A549 (cell line): ENCODE measurements around the gene SHROOM1. TPM values are rescaled to one million over a fixed set of nuclear protein-coding genes. Genes with fewer than 3 reads are reported as not detected.

Experiments used
- ATAC-seq, 2 experiments: fragments of 200-7000 bp in 1 of 2; fragments of >200 bp in 1 of 2; cut with Nextera tagmentation in 1 of 2; cut with Tn5 transposase in 1 of 2; 3 replicates each; pipeline versions ENCODE4 v1.8.0 to v1.9.1; 2018 to 2020; ENCODE audit warnings: mild to moderate bottlenecking in 1 of 2, moderate library complexity in 1 of 2
- CTCF ChIA-PET: fragments of 300-600 bp; sonication (Branson Sonifier 250); formaldehyde crosslinking; extraction: SDS; loops from one replicate; lab custom pipeline; 2021; ENCODE audit warnings: antibody characterized with exemption, inconsistent platforms; lab: Yijun Ruan, JAX
- POLR2A ChIA-PET: fragments of 350-600 bp; formaldehyde crosslinking; extraction: SDS; loops from one replicate; lab custom pipeline; 2021; ENCODE audit warnings: antibody characterized with exemption, inconsistent platforms; lab: Yijun Ruan, JAX
- DNase-seq, 2 experiments: peaks; one replicate each; pipeline versions ENCODE4 v3.0.0 to v3.0.0-alpha.2; 2011 to 2016; ENCODE audit warnings: low read depth in 1 of 2, low spot score in 1 of 2
- FAIRE-seq: peaks from 2 replicates; lab custom pipeline; 2011; peaks lifted over from hg19 to GRCh38; lab: Jason Lieb, UNC
- H3K27ac ChIP-seq, 2 experiments: fragments of >200 bp; sonication (Bioruptor Twin); formaldehyde crosslinking; 3 replicates each; pipeline ENCODE4 v1.5.1; 2016 to 2017
- H3K4me1 ChIP-seq: fragments of >200 bp; sonication (Bioruptor Twin); formaldehyde crosslinking; 3 replicates; pipeline ENCODE4 v1.6.1; 2016
- H3K4me2 ChIP-seq: fragments of >200 bp; sonication (Bioruptor Twin); formaldehyde crosslinking; 3 replicates; pipeline ENCODE4 v1.6.1; 2016
- H3K4me3 ChIP-seq: fragments of >200 bp; sonication (Bioruptor Twin); formaldehyde crosslinking; 3 replicates; pipeline ENCODE4 v1.5.1; 2016
- H3K9me3 ChIP-seq: fragments of >200 bp; sonication (Bioruptor Twin); formaldehyde crosslinking; 3 replicates; pipeline ENCODE4 v1.6.1; 2016
- ATOH8 ChIP-seq: fragments of 250-450 bp; sonication (Bioruptor Pico); IDR thresholded peaks from 2 replicates; pipeline ENCODE4 v1.5.0; 2020; ENCODE audit warnings: low read depth, mild to moderate bottlenecking, moderate library complexity
- BCL3 ChIP-seq: fragments of >200 bp; sonication (Bioruptor Twin); formaldehyde crosslinking; IDR thresholded peaks from 3 replicates; pipeline ENCODE4 v1.6.1; 2016
- CBX2 ChIP-seq: fragments of 200-600 bp; sonication (generic); IDR thresholded peaks from 2 replicates; pipeline ENCODE4 v1.6.1; 2016; ENCODE audit warnings: low read depth, mild to moderate bottlenecking, borderline replicate concordance
- CTCF ChIP-seq: fragments of >200 bp; sonication (Bioruptor Twin); formaldehyde crosslinking; IDR thresholded peaks from 3 replicates; pipeline ENCODE4 v1.5.1; 2016
- HEYL ChIP-seq: fragments of 250-450 bp; sonication (Bioruptor Pico); IDR thresholded peaks from 2 replicates; pipeline ENCODE4 v1.8.0; 2021; ENCODE audit warnings: mild to moderate bottlenecking, moderate library complexity
- HOXA7 ChIP-seq: fragments of 250-450 bp; sonication (Bioruptor Pico); IDR thresholded peaks from 2 replicates; pipeline ENCODE4 v1.5.0; 2020; ENCODE audit warnings: mild to moderate bottlenecking, moderate library complexity
- HOXB13 ChIP-seq: fragments of 250-450 bp; sonication (Bioruptor Pico); IDR thresholded peaks from 2 replicates; pipeline ENCODE4 v1.5.0; 2020; ENCODE audit warnings: low read depth, mild to moderate bottlenecking, moderate library complexity
- JUNB ChIP-seq: fragments of >200 bp; sonication (Bioruptor Twin); formaldehyde crosslinking; IDR thresholded peaks from 2 replicates; pipeline ENCODE4 v1.6.1; 2016
- MAFK ChIP-seq: fragments of 450-650 bp; IDR thresholded peaks from 2 replicates; pipeline ENCODE4 v1.6.1; 2014; ENCODE audit not compliant: partially characterized antibody
- MAX ChIP-seq: IDR thresholded peaks from 2 replicates; pipeline ENCODE4 v1.6.1; 2012
- MYC ChIP-seq: IDR thresholded peaks from 2 replicates; pipeline ENCODE4 v1.6.1; 2012; ENCODE audit warnings: mild to moderate bottlenecking, inconsistent platforms, low read length, improper control_type of control experiment, borderline replicate concordance
- PBX3 ChIP-seq: IDR thresholded peaks from 2 replicates; pipeline ENCODE4 v1.6.1; 2012
- RAD21 ChIP-seq, 2 experiments: fragments of >200 bp in 1 of 2; sonication (Bioruptor Twin) in 1 of 2; formaldehyde crosslinking in 1 of 2; IDR thresholded peaks in 1 of 2; conservative IDR thresholded peaks in 1 of 2; 2 replicates in 1 of 2; 3 replicates in 1 of 2; pipeline ENCODE4 v1.6.1; 2012 to 2018; ENCODE audit warnings: inconsistent platforms in 1 of 2
- REST ChIP-seq: fragments of 200-600 bp; sonication (generic); IDR thresholded peaks from 2 replicates; pipeline ENCODE4 v1.6.1; 2016; ENCODE audit warnings: antibody characterized with exemption, mild to moderate bottlenecking, moderate library complexity
- SMC3 ChIP-seq: fragments of >200 bp; sonication (Bioruptor Twin); formaldehyde crosslinking; IDR thresholded peaks from 3 replicates; pipeline ENCODE4 v1.6.1; 2018; ENCODE audit warnings: inconsistent platforms
- USF2 ChIP-seq: fragments of 450-650 bp; IDR thresholded peaks from 2 replicates; pipeline ENCODE4 v1.6.1; 2014; ENCODE audit warnings: antibody characterized with exemption
- ZC3H11A ChIP-seq: fragments of 450-650 bp; IDR thresholded peaks from 2 replicates; pipeline ENCODE4 v1.6.1; 2014; ENCODE audit warnings: antibody characterized with exemption, mild to moderate bottlenecking
- WGBS: methylation state at CpG from one replicate; pipeline ENCODE4 v1.1.6; 2017; ENCODE audit errors: missing lambda C conversion rate; 5-methylcytosine and 5-hydroxymethylcytosine counted together
- polyA plus RNA-seq, 4 experiments: library from polyadenylated mRNA; depleted of rRNA in 3 of 4; stranded (reverse); fragments of >200 nt; fragmentation: RNase III in 1 of 4; extraction: RNeasy Plus Mini Kit Qiagen cat#74134 plus additional on column Dnase treatment in 1 of 4; gene quantifications; 2 replicates in 3 of 4; 3 replicates in 1 of 4; pipeline ENCODE4 v1.2.3, GENCODE V29; 2011 to 2017

SHROOM1 gene
- polyA plus RNA-seq, 2 of the 4 experiments (the other 2 are of a cell fraction), result 4.5 to 5.4 TPM

- TF ChIP-seq REST, result no peak
- TF ChIP-seq HEYL, result no peak
- no peak for TF ChIP-seq HOXB13
- TF ChIP-seq MAX, result no peak
- no peak for TF ChIP-seq USF2
Measured at GRCh38 chr5:132788508-132788907, 41.9 kb downstream of the SHROOM1 start (continued).

- ChIA-PET POLR2A (interaction anchor here (0.6 kb wide), 1 partner anchor 26 kb away, joined by 3 read pairs; the partner anchor contains the start of gene SOWAHA), CTCF (interaction anchor here (1.1 to 1.4 kb wide), 4 partner anchors 15 to 33 kb away, joined by 3 to 7 read pairs (median 4); no protein-coding TSS in a partner anchor)
- FAIRE-seq (no peak), DNase-seq (no peak), ATAC-seq (no peak)
- TF ChIP-seq HOXA7 (CRISPR knock-in tag) (no peak), JUNB (no peak), PBX3 (no peak), SMC3 (no peak), CTCF (no peak), MAFK (no peak)
- no peak overlapping the region for H3K4me3 ChIP-seq
- no peak overlapping the region for H3K4me2 ChIP-seq
- no peaks in the 10 kb centered on the region for H3K9me3 ChIP-seq
- H3K27ac ChIP-seq, result no peak overlapping the region
- 86% methylated on average over 1 of the region's 1 CpG for WGBS
- H3K4me1 ChIP-seq, result no peaks in the 10 kb centered on the region
Measured at GRCh38 chr5:132787076-132787475, 43.4 kb downstream of the SHROOM1 start.

- Histone ChIP-seq H3K4me2 (no peak overlapping the region), H3K9me3 (no peaks in the 10 kb centered on the region), H3K27ac (no peak overlapping the region), H3K4me3 (no peak overlapping the region), H3K4me1 (no peaks in the 10 kb centered on the region)
- TF ChIP-seq ZC3H11A (no peak), MAFK (no peak), REST (no peak), PBX3 (no peak), CBX2 (no peak), BCL3 (no peak), RAD21 (conservative IDR thresholded peaks at IDR 0.05 in 1 of 2, IDR thresholded peaks at IDR 0.05 in 1 of 2) (no peak), JUNB (no peak), MYC (no peak), ATOH8 (CRISPR knock-in tag) (no peak)
- 73% methylated on average over 4 of the region's 4 CpGs for WGBS
- ChIA-PET POLR2A (no interaction called here), CTCF (interaction anchor here (0.9 to 1.5 kb wide), 2 partner anchors 22 to 399 kb away, joined by 3 read pairs; no protein-coding TSS in a partner anchor)
- DNase-seq, result no peak
- no peak for FAIRE-seq
- ATAC-seq, result no peak
Measured at GRCh38 chr5:132785864-132786263, 44.6 kb downstream of the SHROOM1 start.
